ENCODE data around the gene IL10RA. TPM values are rescaled to one million over a fixed set of nuclear protein-coding genes. Genes with fewer than 3 reads are reported as not detected.

The IL10RA gene
- total RNA-seq, 1 experiment from 2014 or later, result not detected

GRCh38 chr11:117953024-117953671 lies 33.0 kb upstream of the IL10RA start:
- Histone ChIP-seq H3K79me2 (ENCODE audit: low read length) (no peaks in the 10 kb centered on the region), H3K27me3 (ENCODE audit: low read length) (peaks cover 92% of the 10 kb centered on the region), H3K9me3 (ENCODE audit: low read length) (no peaks in the 10 kb centered on the region), H3K9me2 (replicated peaks; ENCODE audit: low read length) (no peaks in the 10 kb centered on the region), H3K36me3 (ENCODE audit: low read depth, low read length) (no peaks in the 10 kb centered on the region), H2AFZ (ENCODE audit: low read length) (no peak overlapping the region), H3K4me2 (ENCODE audit: low read length) (no peak overlapping the region), H3F3A (ENCODE audit: low read length, unreplicated experiment) (no peaks in the 10 kb centered on the region), H3K9ac (ENCODE audit: low read length) (no peak overlapping the region), H3K4me3 (ENCODE audit: low read length) (no peak overlapping the region), H3K27ac (ENCODE audit: low read length) (no peak overlapping the region), H3K4me1 (ENCODE audit: insufficient read depth, low read length) (no peaks in the 10 kb centered on the region), H4K20me1 (ENCODE audit: low read length) (no peaks in the 10 kb centered on the region)
- BruUV-seq (replicated peaks), result no TSS peak
- no peak for ATAC-seq
- CTCF ChIA-PET, result no interaction called here
- TF ChIP-seq EZH2 (IDR thresholded peaks at IDR 0.05; ENCODE audit: low read length, unreplicated experiment) (no peak), EZH2phosphoT487 (IDR thresholded peaks at IDR 0.05; ENCODE audit: borderline replicate concordance, low read length) (no peak)
- TF ChIP-seq, protein P1, sequence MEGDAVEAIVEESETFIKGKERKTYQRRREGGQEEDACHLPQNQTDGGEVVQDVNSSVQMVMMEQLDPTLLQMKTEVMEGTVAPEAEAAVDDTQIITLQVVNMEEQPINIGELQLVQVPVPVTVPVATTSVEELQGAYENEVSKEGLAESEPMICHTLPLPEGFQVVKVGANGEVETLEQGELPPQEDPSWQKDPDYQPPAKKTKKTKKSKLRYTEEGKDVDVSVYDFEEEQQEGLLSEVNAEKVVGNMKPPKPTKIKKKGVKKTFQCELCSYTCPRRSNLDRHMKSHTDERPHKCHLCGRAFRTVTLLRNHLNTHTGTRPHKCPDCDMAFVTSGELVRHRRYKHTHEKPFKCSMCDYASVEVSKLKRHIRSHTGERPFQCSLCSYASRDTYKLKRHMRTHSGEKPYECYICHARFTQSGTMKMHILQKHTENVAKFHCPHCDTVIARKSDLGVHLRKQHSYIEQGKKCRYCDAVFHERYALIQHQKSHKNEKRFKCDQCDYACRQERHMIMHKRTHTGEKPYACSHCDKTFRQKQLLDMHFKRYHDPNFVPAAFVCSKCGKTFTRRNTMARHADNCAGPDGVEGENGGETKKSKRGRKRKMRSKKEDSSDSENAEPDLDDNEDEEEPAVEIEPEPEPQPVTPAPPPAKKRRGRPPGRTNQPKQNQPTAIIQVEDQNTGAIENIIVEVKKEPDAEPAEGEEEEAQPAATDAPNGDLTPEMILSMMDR (conservative IDR thresholded peaks at IDR 0.05; ENCODE audit: low read depth, low read length), result no peak
- intact Hi-C loops (cut with micrococcal nuclease), result loop anchor here (10.0 kb wide), 1 partner anchor 102 kb away; no protein-coding TSS in a partner anchor
- POLR2A ChIA-PET (ENCODE audit: unreplicated experiment), result no interaction called here
- DNase-seq, result no peak

- H3K4me2 ChIP-seq (ENCODE audit: low read length), result no peak overlapping the region
- DNase-seq (no peak), ATAC-seq (no peak)
- H4K20me1 ChIP-seq (ENCODE audit: low read length), result no peaks in the 10 kb centered on the region
- H2AFZ ChIP-seq (ENCODE audit: low read length), result no peak overlapping the region
- H3K9me3 ChIP-seq (ENCODE audit: low read length), result no peaks in the 10 kb centered on the region
- intact Hi-C loops (cut with micrococcal nuclease), result loop anchor here (10.0 kb wide), 1 partner anchor 96 kb away; no protein-coding TSS in a partner anchor
- H3K9me2 ChIP-seq (replicated peaks; ENCODE audit: low read length), result no peaks in the 10 kb centered on the region
- H3K27ac ChIP-seq (ENCODE audit: low read length), result no peak overlapping the region
- POLR2A ChIA-PET (ENCODE audit: unreplicated experiment), result no interaction called here
- no TSS peak for BruUV-seq (replicated peaks)
- no peak overlapping the region for H3K9ac ChIP-seq (ENCODE audit: low read length)
- H3K4me3 ChIP-seq (ENCODE audit: low read length), result no peak overlapping the region
- peaks cover 91% of the 10 kb centered on the region for H3K27me3 ChIP-seq (ENCODE audit: low read length)
- CTCF ChIA-PET, result no interaction called here
- H3F3A ChIP-seq (ENCODE audit: low read length, unreplicated experiment), result no peaks in the 10 kb centered on the region
- TF ChIP-seq, protein P1 (conservative IDR thresholded peaks at IDR 0.05; ENCODE audit: low read depth, low read length), result no peak
- TF ChIP-seq EZH2phosphoT487 (IDR thresholded peaks at IDR 0.05; ENCODE audit: borderline replicate concordance, low read length) (no peak), EZH2 (IDR thresholded peaks at IDR 0.05; ENCODE audit: low read length, unreplicated experiment) (no peak)
- no peaks in the 10 kb centered on the region for H3K36me3 ChIP-seq (ENCODE audit: low read depth, low read length)
- no peaks in the 10 kb centered on the region for H3K79me2 ChIP-seq (ENCODE audit: low read length)
- no peaks in the 10 kb centered on the region for H3K4me1 ChIP-seq (ENCODE audit: insufficient read depth, low read length)
Observed at GRCh38 chr11:117958949-117959348, 27.2 kb upstream of the IL10RA start.

GRCh38 chr11:117959438-117960149 lies 26.6 kb upstream of the IL10RA start:
- no peak for DNase-seq
- no peak overlapping the region for H3K4me2 ChIP-seq (ENCODE audit: low read length)
- POLR2A ChIA-PET (ENCODE audit: unreplicated experiment), result no interaction called here
- H4K20me1 ChIP-seq (ENCODE audit: low read length), result no peaks in the 10 kb centered on the region
- no peak for ATAC-seq
- H3K4me3 ChIP-seq (ENCODE audit: low read length), result no peak overlapping the region
- TF ChIP-seq EZH2phosphoT487 (IDR thresholded peaks at IDR 0.05; ENCODE audit: borderline replicate concordance, low read length) (no peak), EZH2 (IDR thresholded peaks at IDR 0.05; ENCODE audit: low read length, unreplicated experiment) (no peak)
- TF ChIP-seq, protein P1 (conservative IDR thresholded peaks at IDR 0.05; ENCODE audit: low read depth, low read length), result no peak
- H3K9ac ChIP-seq (ENCODE audit: low read length), result no peak overlapping the region
- no peaks in the 10 kb centered on the region for H3K9me3 ChIP-seq (ENCODE audit: low read length)
- no TSS peak for BruUV-seq (replicated peaks)
- CTCF ChIA-PET, result no interaction called here
- H3K27ac ChIP-seq (ENCODE audit: low read length), result no peak overlapping the region
- H3K9me2 ChIP-seq (replicated peaks; ENCODE audit: low read length), result no peaks in the 10 kb centered on the region
- no peaks in the 10 kb centered on the region for H3F3A ChIP-seq (ENCODE audit: low read length, unreplicated experiment)
- intact Hi-C loops (cut with micrococcal nuclease), result loop anchor here (10.0 kb wide), 1 partner anchor 95 kb away; no protein-coding TSS in a partner anchor
- no peaks in the 10 kb centered on the region for H3K79me2 ChIP-seq (ENCODE audit: low read length)
- H3K27me3 ChIP-seq (ENCODE audit: low read length), result peaks cover 88% of the 10 kb centered on the region
- H2AFZ ChIP-seq (ENCODE audit: low read length), result no peak overlapping the region
- no peaks in the 10 kb centered on the region for H3K36me3 ChIP-seq (ENCODE audit: low read depth, low read length)
- H3K4me1 ChIP-seq (ENCODE audit: insufficient read depth, low read length), result no peaks in the 10 kb centered on the region
